Measurements from ENCODE around the gene MAF.

Gene MAF

DNA sequence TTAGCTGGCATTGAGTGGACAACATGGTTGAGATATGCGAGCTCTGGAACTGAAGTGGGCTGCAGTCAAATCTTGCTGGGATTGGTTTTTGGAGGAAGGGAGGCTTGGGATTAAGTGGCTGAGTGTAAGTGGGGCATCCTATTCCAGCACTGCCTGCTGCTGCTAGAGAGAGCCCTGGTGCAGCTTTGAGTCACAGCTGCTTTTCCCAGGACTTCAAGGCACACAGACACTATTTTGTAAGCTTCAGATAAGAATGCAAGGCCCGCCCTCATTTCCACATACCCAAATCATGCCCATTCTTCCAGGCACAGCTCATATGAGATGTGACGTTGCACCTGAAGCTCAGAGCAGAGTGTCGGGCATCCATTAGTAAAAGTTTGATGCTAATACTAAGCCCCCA is 10.2 kb upstream of the MAF start:
- DNase-seq = no peak

DNA sequence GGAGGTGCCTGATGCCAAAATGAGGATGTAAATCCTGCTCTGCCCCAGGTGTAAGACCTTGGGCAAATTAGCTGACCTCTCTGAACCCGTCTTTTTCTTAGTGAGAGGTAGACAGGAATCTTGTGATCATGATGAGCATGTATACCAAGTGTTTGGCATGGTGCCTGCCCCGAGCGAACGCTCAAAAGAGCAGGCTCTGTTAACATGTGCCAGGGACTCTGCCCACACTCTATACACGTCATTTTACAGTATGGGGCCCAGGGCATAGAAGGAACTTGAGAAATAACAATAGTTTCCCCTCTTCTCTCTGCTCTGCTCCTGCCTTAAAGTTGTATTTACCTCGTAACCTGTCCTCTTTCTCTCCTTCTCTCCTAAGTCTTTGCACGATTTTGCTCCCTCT is 9.3 kb upstream of the MAF start:
- DNase-seq = no peak

DNA sequence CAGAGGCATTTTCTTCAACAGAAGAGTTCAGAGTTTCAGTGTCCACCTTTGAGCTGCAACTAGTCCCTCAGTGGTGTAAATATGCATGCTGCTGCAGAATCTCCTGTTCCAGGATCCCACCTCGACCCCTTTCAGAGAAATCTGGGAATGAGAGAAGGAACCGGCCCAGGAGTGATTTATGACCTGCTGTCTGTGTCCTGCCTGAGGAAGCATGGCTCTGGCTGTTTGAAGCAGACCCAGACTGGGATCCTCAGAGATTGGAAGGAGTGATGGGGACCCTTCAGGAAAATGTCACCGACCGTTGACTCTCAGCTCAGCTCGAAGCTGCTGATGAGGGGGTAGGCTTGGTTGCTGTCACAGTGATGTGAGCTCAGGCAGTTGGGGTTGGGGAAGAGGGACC is 8.4 kb upstream of the MAF start:
- no peak for DNase-seq

DNA sequence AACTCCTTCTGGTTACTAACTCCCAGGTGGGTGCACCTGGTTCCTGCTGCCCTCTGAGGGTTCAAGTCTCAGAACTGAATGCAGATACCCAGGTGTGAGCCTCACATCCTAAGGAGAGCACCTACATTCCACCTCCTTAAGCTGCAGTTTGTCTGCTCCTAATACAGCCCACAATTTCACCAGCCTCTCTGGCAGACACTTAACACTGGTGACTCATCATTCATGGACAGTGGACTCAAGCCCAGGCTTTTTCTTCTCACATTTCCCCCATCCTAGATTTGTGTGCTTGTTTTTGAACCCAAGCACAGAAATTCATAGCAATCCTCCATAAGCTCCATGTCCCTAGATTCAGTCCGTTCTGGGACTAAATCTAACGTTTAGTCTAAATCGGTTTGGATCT is 7.0 kb upstream of the MAF start:
- peak; percentile 69 for DNase-seq

DNA sequence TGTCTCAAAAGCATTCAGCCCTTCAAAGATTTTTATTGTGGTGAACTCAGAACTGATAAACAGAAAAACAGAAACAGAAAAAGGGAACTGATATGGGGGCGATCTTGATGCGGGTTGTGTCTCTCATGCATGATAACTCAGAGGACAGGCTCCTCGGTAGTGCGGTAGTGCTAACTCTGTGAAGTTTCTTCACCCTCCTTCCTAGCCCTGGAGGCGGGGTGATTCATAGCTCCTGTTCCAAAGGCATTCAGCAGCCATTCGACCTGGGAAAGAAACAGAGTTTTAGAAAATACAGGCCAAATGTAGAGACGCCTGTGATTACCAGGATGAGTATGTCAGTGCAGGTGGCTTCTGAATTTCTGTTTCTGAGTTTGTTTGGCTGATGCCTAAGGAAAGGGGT is 5.5 kb upstream of the MAF start:
- DNase-seq = peak; percentile 29

DNA sequence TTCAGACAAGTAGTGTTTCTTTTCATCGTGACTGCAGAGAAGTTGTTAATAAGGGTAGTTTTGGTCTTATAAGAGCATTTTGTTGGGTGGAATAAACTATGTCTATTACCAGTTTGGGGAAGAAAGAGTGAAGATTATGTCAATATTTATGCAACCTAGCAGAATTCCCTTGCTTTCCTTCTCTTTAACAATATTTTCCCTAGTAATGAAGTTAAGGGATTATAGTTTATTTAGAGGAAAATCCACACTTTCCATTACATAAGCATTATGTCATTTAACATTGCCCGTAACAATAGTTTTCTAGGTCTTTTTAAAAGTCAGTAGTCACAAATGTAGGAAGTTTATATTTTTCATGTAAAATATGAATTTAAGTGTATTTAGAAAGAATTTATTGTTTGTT is 2.5 kb upstream of the MAF start:
- no peak for DNase-seq

DNA sequence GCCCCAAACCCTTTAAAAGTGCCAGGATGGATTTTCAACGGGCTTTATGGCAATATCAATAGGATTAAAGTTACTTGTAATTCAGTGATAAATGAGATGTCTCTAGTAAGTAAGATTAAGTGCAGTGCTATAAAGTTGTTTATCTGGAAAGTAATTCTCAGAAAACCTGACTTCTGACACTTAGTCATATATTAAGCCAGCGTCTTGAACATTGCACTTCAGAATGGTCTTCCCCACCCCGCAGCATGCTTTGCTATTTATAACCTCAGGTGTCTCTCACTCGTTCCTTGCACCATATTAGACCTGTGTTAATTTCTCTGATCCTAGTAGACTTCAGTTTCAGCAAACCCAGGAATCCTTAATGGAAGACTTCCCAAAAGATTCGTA is 2.1 kb upstream of the MAF start:
- DNase-seq = no peak

DNA sequence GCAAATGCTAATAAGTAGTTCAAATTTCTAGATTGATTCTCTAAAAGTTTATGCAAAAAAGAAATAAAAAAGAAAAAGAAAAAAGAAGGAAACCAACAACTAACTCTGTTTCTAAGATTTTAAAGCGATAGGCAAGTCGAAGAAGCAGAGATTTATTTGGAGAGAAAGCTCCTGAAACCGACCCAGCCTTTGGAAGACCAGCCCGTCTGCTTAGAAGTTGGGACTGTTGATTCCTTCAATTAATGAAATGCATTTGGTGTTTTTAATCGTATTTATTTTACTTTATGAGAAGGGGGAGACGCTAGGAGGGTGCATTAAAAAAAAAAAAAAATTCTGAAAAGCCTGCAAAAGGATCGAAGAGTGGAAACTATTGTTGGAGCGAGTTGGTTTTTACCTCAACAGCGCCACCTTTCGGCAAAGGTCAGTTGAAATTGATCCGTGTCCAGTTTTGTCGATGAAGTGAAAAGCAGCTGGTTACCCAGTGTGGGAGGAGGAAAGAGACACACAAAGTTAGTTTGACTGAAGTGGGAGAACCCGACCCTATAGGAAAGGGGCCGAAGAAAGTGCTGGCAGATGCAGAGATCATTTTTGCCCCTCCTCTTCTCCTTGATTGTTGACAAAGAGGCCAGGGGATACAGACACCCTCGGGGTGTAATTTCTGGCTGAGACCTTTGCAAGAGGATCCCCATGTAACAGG is 1.5 kb upstream of the MAF start:
- DNase-seq = peak; percentile 75

DNA sequence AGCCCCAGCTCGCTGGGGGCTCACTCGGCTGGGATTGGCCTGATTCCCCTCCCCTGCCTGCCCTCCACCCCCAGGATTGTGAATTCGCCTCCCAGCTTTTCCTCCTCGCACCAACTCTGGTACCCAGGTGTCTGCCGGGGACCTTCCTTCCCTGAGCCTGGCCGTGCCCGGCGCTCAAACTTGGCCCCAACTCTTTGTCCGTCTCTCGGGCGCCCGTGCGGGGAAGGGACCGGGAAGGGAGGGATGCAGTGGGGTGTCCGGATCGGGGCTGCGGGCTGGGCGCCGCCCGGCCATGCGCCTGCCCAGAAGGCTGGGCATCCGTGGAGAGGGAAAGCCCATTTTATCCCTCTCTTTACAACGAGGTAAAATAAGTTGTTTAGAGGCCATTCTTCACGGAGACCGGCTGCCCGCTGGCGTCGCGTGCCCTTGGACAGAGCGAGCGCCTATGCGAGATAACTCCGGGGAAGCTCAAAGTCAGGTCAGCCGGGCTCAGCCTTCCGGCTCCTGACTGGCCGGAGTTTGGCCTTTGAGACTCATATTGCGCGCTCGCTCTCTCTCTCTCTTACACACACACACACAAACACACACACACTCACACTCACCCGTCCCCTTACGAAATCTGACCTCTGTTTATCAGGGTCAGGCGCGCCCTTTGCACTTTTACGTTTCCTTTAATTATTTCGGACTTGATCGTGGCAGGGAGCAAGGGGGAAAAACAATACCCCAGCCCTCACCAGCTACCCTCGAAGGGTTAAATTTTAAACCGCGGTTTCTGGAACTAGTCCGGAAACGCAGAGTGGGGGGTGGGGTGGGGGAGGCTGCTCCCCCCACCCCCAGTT is 774 bp upstream of the MAF start:
- DNase-seq = peak; percentile 10

DNA sequence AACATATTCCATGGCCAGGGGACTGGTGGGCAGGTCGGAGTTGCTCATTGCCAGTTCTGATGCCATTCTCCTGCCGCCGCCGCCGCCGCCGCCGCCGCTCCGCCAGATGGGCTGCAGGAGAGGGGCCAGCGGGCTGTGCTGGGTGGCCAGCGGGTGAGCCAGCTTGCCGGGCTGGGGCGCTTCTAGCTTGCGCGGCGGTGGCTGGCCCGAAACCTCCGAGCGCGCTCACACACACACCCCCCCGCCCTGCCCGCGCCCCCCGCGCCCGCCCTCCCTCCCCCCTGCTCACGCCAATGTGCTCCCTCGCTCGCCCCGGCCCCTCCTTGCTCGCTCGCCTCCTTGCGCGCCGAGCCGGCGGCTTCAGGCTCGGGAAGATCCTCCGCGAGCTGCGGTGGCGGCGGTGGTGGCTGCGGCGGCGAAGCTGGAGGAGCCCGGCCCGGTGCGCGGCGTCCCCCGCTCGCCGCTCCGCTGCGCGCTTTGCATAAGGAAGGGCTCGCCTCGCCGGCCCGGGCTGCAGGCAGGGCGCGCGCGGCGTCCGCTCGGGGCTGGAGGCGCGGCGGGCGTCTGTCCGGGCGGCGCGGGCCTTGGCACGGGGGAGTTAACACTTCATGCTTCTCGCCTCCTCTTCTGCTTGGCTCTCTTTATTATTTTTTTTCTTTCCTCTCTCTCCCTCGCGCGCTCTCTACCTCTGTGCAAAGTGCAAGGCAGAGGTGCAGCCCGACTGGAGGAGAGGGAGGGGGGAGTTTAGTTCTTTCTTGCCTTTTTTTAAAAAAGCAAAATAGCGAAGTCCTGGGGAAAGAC is 500 bp downstream of the MAF start:
- DNase-seq = peak; percentile 54

DNA sequence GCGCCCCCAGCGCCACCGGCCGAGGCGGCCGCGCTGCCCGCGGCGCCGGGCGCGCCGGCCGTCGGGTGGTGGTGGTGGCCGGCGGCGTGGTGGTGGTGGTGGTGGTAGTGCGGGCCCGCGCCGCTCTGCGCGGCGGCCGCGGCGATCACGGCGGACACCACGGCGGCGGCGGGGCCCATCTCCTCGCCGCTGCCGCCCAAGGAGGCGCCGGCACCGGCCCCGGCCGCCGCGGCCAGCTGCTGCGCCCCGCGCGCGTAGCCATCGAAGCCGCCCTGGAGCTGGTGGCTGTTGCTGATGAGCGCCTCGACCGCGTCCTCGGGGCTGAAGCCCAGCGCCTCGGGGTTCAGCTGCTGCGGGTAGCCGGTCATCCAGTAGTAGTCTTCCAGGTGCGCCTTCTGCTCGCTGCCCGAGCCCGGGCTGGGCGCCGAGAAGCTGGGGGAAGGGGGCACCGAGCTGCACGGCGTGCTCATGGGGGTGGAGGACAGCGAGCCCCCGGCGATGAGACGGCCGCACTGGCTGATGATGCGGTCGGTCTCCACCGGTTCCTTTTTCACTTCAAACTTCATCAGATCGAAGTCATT is 1.2 kb downstream of the MAF start:
- DNase-seq = no peak

DNA sequence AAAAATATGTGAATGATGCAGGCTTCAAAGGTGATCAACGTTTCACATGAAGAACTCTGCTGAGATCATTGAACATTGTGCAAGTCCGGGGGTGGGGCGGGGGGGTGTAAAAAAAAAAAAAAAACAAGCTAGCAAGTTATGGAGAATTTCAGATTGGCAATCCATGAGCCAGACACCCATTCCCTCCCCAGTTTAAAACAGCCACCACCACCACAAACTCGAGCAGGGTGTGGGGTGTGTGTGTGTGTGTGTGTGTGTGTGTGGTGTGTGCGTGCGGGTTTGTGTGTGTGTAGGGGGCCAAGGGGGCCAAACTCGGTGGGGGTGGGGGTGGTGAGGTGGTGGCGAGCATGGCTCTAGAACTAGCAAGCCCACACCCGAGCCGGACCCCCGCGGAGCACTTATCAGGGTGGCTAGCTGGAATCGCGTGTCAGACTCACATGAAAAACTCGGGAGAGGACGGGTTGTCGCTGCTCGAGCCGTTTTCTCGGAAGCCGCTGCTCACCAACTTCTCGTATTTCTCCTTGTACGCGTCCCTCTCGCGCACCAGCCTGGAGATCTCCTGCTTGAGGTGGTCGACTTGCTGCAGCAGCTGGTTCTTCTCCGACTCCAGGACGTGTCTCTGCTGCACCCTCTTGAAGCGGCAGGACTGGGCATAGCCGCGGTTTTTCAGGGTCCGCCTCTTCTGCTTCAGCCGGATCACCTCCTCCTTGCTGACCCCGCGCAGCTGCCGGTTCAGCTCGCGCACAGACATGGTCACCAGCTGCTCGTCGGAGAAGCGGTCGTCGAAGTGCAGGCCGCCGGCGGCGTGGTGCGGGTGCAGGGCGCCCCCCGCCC is 2.0 kb downstream of the MAF start:
- peak; percentile 65 for DNase-seq

DNA sequence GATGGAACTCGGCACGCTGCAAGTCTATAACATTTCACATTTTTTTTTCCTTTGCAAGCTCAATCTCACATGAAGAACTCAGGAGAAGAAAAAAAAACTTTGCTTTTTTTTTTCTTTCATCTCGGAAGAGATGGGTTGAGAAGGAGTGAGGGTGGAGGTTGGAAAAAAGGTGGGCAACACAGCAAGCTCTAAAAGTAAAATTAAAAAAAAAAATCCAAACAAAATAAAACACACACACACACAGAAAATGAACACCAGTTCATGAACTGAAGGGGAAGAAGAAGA is 2.5 kb downstream of the MAF start:
- no peak for DNase-seq

DNA sequence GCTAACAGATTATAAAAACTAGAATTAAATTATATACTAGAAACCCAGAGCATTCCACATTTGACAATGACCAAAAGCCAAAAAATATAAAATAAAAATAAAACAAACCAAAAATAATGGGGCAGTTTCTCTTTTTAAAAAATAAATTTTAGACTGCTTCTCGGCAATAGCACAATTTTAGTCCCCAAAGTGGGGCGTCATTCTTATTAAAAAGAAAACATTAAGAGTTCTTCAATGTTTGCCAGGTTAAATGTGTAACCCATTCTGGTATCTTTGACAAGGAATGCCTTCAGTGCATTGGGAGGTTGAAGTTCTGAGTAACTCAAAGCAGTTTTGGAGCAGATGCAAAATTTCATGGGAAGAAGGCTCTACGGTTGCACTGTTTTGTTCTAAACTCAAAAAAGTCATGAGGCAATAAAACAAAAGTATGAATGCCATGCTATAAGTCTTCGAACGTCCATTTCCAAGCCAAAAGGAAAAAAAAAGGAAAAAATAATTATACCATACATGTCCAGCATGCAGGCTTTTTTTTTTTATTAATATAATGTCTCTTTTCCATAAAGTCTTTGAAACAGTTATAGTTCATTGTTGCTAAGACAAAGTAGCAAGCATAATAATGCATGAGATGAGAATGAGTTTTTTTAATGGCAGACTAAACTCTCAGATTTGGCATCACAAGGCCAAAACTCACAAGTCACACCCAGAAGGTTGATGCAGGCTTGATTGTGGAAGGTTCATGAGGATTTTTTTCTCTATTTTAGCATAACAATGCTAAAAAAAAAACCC is 3.1 kb downstream of the MAF start:
- DNase-seq = peak; percentile 12

DNA sequence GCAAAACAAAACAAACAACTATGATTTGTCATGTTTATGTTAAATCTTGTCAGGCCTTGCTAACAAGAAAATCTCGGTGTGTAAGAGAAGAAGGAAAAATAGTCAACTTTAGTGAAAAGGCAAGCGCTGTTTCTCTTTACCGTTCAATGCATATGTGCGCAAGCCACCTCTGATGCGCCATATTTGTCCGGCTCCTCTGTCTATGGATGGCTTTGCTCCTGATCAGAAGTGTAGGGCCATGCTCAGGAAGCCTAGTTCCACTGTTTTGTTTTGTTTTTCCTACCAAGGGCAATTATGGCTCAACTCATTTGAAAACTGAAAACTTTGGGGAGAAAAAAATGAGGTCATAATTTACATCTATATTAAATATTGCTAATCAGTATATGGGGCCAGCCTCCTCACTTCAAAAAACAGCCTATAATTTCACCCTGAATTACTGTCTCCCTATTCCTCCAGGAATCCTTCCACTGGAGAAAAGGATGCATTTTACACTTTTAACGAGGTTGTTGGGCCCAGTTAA is 4.5 kb downstream of the MAF start:
- no peak for DNase-seq

DNA sequence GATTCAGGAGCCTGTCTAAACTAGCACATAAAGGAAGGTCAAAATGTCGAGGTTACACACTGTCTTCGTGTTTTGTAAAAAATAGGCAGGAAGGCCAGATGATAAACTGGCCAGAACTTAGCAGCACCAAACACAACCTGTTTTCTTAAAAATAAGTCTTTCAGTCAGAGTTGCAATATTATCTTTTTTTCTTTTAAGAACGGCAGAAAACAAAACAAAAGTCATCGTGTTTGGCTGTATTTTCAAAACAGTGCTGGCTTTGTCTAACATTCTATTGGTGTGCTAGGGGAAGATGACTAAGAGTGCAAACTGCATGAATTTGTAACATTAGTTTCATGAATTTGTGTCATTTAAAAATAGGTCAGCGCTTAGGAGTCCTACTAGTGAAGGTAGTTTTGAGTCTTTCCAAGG is 5.3 kb downstream of the MAF start:
- no peak for DNase-seq

DNA sequence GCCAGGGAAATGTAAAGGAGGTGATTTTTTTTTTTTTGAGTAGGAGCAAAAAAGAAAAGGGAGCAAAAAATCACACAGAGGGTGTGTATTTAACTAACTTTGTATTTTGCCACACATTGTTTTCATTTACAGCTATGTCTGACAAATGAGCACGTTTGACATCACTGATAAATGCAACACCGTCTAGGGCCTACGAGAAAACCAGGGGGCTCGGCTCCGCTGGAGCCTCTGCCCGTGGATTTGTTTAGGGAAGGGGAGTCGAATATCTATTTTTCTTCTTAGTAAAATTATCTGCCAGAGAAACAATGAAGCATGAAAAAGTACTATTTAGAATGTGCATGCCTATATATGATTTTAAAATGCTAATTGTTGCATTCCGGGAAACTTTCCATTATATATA is 6.8 kb downstream of the MAF start:
- DNase-seq = no peak

DNA sequence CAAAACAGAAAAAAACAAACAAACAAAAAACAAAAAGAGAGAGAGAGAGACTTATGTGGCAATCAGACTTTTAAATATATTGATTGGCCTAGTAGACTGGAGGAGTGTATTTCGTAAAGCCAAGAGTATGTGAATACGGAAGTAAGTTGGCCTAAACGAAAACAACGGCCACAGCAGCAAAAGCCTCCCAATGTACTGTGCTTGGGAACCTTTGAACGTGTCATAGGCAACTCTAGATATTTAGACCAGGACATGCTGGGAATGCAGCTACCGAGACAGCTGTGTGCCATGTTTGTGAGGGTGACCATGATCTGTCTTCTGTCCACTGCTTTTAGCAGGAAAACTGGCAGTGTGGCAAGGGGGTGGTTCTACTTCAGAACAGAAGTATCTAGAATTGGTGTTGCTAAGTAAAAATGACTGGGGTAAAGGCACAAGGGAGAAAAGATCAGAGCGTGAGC is 7.4 kb downstream of the MAF start:
- no peak for DNase-seq

DNA sequence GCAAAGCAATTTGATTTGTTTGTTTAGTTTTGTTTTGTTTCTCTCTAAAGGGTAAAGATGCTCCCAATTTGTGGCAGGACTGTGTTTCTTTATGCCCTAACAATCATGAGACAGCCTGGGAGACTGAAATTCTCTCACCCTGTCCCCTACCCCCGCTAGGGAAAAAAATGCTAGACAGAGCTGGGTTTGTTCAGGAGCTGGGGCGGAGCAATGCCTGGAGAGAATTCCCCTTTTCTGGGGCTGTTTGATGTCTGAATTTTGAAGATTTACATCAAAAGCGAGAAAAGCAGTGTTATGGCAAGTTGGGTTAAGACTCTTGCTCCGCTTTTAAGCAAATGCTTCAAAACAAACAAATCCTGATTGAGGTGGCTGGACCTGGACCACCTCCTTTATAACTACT is 8.4 kb downstream of the MAF start:
- DNase-seq = no peak

DNA sequence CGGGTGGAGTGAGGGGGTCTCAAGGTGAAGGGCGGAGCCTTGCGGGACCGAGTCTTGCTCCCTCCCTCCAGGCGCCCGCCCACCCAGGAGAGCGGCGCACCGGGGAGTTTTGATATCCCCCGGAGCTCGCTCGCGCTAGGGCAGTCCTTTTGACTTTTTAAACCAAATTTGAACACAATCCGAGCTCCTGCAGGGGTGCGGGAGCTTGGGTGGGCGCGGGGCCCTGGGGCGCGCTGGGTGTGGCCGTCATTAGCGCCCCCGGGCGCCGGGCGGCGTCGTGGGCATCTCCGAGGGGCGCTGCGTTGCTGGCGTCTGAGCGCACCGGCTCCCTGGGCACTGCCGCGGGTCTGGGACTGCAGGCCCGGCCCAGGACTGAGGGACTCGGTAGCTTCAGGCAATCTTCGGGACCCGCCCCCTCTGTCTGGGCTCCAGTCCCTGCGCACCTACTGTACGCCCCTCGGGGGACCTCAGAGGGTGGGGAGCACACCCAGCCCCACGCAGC is 10.9 kb downstream of the MAF start:
- DNase-seq = no peak

DNA sequence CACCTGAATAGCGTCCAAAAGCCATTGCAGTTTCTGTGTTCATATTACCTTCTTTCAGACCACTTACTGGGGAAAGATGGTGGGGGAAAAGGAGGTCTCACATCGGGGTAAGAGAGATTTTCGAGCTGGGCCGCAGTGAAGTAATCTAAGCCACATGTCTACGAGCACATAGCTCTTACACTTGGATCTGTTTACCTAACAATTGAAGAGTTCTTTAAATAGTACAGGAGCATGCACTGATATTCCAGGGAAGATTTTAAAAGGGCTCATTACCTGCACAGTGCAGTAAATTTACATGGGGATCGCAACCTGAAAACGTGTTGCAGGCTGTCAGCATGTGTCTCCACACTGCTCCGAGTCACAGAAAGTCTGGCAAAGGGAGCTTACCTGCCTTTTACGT is 12.6 kb downstream of the MAF start:
- no peak for DNase-seq
